WTC11 (cell line): ENCODE measurements around the gene MRPS9. TPM values are rescaled to one million over a fixed set of nuclear protein-coding genes. Genes with fewer than 3 reads are reported as not detected.
A peak's percentile ranks its signal among the peaks of the same experiment; 100 is the strongest.

Source experiments
- ATAC-seq: fragments of 200-7000 bp; cut with Tn5 transposase; 2 replicates; pipeline ENCODE4 v1.10.0; 2021; ENCODE audit warnings: mild to moderate bottlenecking, moderate library complexity
- CTCF ChIA-PET: fragments of 300-600 bp; sonication (Branson Sonifier 250); formaldehyde crosslinking; loops from one replicate; lab custom pipeline; 2021; ENCODE audit warnings: antibody characterized with exemption; lab: Charles Lee
- POLR2A ChIA-PET: fragments of 350-600 bp; sonication (Branson Sonifier 250); formaldehyde crosslinking; loops from one replicate; lab custom pipeline; 2021; ENCODE audit warnings: antibody characterized with exemption; lab: Charles Lee
- DNase-seq: peaks from one replicate; pipeline ENCODE4 v3.0.0; 2021; ENCODE audit warnings: low spot score
- H3K27ac Mint-ChIP-seq: 2 replicates; pipeline ENCODE4 v1.8.0; 2021; ENCODE audit warnings: mixed read lengths
- H3K27me3 Mint-ChIP-seq: 2 replicates; pipeline ENCODE4 v1.8.0; 2021; ENCODE audit warnings: low read depth, mild to moderate bottlenecking, moderate library complexity, mixed read lengths
- H3K36me3 Mint-ChIP-seq: 2 replicates; pipeline ENCODE4 v1.8.0; 2021; ENCODE audit warnings: mixed read lengths
- H3K4me1 Mint-ChIP-seq: 2 replicates; pipeline ENCODE4 v1.8.0; 2022; ENCODE audit warnings: mixed read lengths
- H3K4me3 Mint-ChIP-seq: 2 replicates; pipeline ENCODE4 v1.8.0; 2021; ENCODE audit warnings: mild to moderate bottlenecking, moderate library complexity, mixed read lengths
- H3K9me3 Mint-ChIP-seq: 2 replicates; pipeline ENCODE4 v1.8.0; 2021; ENCODE audit warnings: mixed read lengths
- ATF2 ChIP-seq: sonication (generic); formaldehyde crosslinking; IDR thresholded peaks from 2 replicates; pipeline ENCODE4 v1.8.1; 2022; ENCODE audit warnings: low read depth, missing genetic modification reagents, borderline replicate concordance
- CREB1 ChIP-seq: sonication (generic); formaldehyde crosslinking; IDR thresholded peaks from 2 replicates; pipeline ENCODE4 v1.8.0; 2023; ENCODE audit warnings: mild to moderate bottlenecking, missing genetic modification reagents
- CREM ChIP-seq: sonication (generic); formaldehyde crosslinking; IDR thresholded peaks from 2 replicates; pipeline ENCODE4 v1.8.1; 2022; ENCODE audit warnings: mild to moderate bottlenecking, missing genetic modification reagents, moderate library complexity
- FOXJ3 ChIP-seq: sonication (generic); formaldehyde crosslinking; IDR thresholded peaks from 2 replicates; pipeline ENCODE4 v1.9.0; 2021; ENCODE audit warnings: missing genetic modification reagents, mild to moderate bottlenecking, borderline replicate concordance
- MLX ChIP-seq: sonication (generic); formaldehyde crosslinking; IDR thresholded peaks from 2 replicates; pipeline ENCODE4 v1.8.1; 2023; ENCODE audit warnings: mild to moderate bottlenecking, missing genetic modification reagents, moderate library complexity
- NFATC4 ChIP-seq: fragments of 250-450 bp; sonication (Bioruptor Pico); IDR thresholded peaks from 2 replicates; pipeline ENCODE4 v1.9.0; 2021; ENCODE audit warnings: mild to moderate bottlenecking
- NFYB ChIP-seq: sonication (generic); formaldehyde crosslinking; conservative IDR thresholded peaks from 2 replicates; pipeline ENCODE4 v1.8.0; 2022; ENCODE audit warnings: low read depth, missing genetic modification reagents
- PREB ChIP-seq: sonication (generic); formaldehyde crosslinking; IDR thresholded peaks from 2 replicates; pipeline ENCODE4 v1.8.1; 2022; ENCODE audit warnings: mild to moderate bottlenecking, missing genetic modification reagents, moderate library complexity, borderline replicate concordance
- SMAD3 ChIP-seq: sonication (generic); formaldehyde crosslinking; IDR thresholded peaks from 2 replicates; pipeline ENCODE4 v1.8.0; 2022; ENCODE audit warnings: missing genetic modification reagents, mild to moderate bottlenecking, borderline replicate concordance
- TCF7 ChIP-seq: sonication (generic); formaldehyde crosslinking; IDR thresholded peaks from 2 replicates; pipeline ENCODE4 v1.8.0; 2022; ENCODE audit warnings: mild to moderate bottlenecking, low read depth, missing genetic modification reagents, moderate library complexity
- TEAD4 ChIP-seq: sonication (generic); formaldehyde crosslinking; IDR thresholded peaks from 2 replicates; pipeline ENCODE4 v1.8.0; 2022; ENCODE audit warnings: mild to moderate bottlenecking, missing genetic modification reagents
- USF2 ChIP-seq: sonication (generic); formaldehyde crosslinking; IDR thresholded peaks from 2 replicates; pipeline ENCODE4 v1.8.1; 2023; ENCODE audit warnings: mild to moderate bottlenecking, missing genetic modification reagents, moderate library complexity
- ZNF121 ChIP-seq: sonication (generic); formaldehyde crosslinking; IDR thresholded peaks from 2 replicates; pipeline ENCODE4 v1.8.0; 2023; ENCODE audit warnings: missing genetic modification reagents
- ZNF232 ChIP-seq: sonication (generic); formaldehyde crosslinking; IDR thresholded peaks from 2 replicates; pipeline ENCODE4 v1.8.0; 2022; ENCODE audit warnings: mild to moderate bottlenecking, missing genetic modification reagents
- ZNF263 ChIP-seq: sonication (generic); formaldehyde crosslinking; IDR thresholded peaks from 2 replicates; pipeline ENCODE4 v1.8.1; 2022; ENCODE audit warnings: low read depth, mild to moderate bottlenecking, moderate library complexity, missing genetic modification reagents
- ZNF396 ChIP-seq: fragments of 250-450 bp; sonication (Bioruptor Pico); IDR thresholded peaks from 2 replicates; pipeline ENCODE4 v1.8.0; 2021; ENCODE audit warnings: mild to moderate bottlenecking, moderate library complexity, borderline replicate concordance
- ZNF512 ChIP-seq: sonication (generic); formaldehyde crosslinking; IDR thresholded peaks from 2 replicates; pipeline ENCODE4 v1.8.1; 2022; ENCODE audit warnings: missing genetic modification reagents, borderline replicate concordance
- total RNA-seq: library from RNA; stranded (reverse); gene quantifications from 3 replicates; pipeline ENCODE4 v1.2.3, GENCODE V29; 2021
- TF ChIP-seq, protein P1 (sequence below): sonication (generic); formaldehyde crosslinking; IDR thresholded peaks from 2 replicates; pipeline ENCODE4 v1.8.1; 2023; ENCODE audit warnings: mild to moderate bottlenecking, moderate library complexity, missing genetic modification reagents

MRPS9 gene
- total RNA-seq, 1 experiment from 2014 or later: 75.3 TPM

GRCh38 chr2:105037572-105038382 is at the start of gene MRPS9 (continued):
- TF ChIP-seq MLX (CRISPR knock-in tag) (no peak), NFYB (peak; percentile 51), SMAD3 (CRISPR knock-in tag) (no peak), TEAD4 (CRISPR knock-in tag) (no peak), PREB (CRISPR knock-in tag) (no peak), FOXJ3 (CRISPR knock-in tag) (no peak), TCF7 (no peak), ZNF396 (CRISPR knock-in tag) (no peak), NFATC4 (CRISPR knock-in tag) (no peak), ZNF512 (CRISPR knock-in tag) (no peak), ATF2 (CRISPR knock-in tag) (no peak), CREB1 (CRISPR knock-in tag) (no peak), ZNF232 (CRISPR knock-in tag) (no peak)
- TF ChIP-seq, protein P1, sequence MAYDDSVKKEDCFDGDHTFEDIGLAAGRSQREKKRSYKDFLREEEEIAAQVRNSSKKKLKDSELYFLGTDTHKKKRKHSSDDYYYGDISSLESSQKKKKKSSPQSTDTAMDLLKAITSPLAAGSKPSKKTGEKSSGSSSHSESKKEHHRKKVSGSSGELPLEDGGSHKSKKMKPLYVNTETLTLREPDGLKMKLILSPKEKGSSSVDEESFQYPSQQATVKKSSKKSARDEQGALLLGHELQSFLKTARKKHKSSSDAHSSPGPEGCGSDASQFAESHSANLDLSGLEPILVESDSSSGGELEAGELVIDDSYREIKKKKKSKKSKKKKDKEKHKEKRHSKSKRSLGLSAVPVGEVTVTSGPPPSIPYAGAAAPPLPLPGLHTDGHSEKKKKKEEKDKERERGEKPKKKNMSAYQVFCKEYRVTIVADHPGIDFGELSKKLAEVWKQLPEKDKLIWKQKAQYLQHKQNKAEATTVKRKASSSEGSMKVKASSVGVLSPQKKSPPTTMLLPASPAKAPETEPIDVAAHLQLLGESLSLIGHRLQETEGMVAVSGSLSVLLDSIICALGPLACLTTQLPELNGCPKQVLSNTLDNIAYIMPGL (CRISPR knock-in tag): no peak

DNA sequence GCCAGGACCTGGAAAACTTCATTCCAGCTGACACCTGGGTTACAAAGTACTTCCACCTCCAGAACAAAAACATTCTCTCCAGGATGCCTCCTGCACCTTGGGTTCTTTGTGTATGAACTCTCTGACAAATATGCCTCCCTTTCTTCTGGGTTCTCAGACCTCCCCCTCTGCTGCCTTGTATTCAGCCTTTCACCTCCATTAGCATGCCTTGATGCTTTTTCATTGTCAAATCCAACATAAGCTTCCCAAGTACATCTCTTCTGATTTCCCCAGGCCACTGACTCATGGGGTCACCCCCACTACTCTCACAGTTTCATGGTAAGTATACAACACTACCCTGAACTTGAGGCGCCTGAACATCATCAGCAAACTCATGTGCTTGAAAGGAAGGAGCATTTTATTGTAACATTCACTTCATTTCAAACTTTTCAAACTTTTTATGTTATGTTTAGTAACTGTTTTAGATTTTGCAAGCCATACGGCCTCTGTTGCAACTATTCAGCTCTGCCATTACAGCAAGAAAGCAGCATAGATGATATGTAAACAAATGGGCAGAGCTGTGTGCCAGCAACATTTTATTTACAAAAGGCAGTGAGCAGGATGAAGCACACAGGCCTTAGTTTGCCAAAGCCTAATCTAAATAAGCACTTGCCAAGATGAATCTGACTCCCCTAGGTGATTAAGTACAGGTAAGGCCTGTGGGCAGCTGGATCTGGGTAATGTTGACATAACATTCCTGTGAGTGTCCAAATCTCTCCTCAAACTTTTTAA is 32.5 kb upstream of the MRPS9 start:
- peak overlapping the region; percentile 81; the same call in 1 of the 2 replicates for H3K27ac Mint-ChIP-seq
- no peak for TF ChIP-seq USF2 (CRISPR knock-in tag)
- no peak for TF ChIP-seq CREM
- TF ChIP-seq ZNF263: no peak
- TF ChIP-seq ZNF121 (CRISPR knock-in tag): no peak
- peaks cover 19% of the 10 kb centered on the region for H3K4me1 Mint-ChIP-seq
- peaks cover 43% of the 10 kb centered on the region for H3K9me3 Mint-ChIP-seq
- peak; percentile 76 for ATAC-seq
- peaks cover 5% of the 10 kb centered on the region for H3K27me3 Mint-ChIP-seq
- POLR2A ChIA-PET: no interaction called here
- CTCF ChIA-PET: no interaction called here
- DNase-seq: no peak
- H3K36me3 Mint-ChIP-seq: peaks cover 27% of the 10 kb centered on the region
- no peak overlapping the region for H3K4me3 Mint-ChIP-seq
